HCT116 (cell line): ENCODE results near the gene TBC1D21. TPM values are rescaled to one million over a fixed set of nuclear protein-coding genes. Genes with fewer than 3 reads are reported as not detected.

Experiments
- ATAC-seq: fragments of 200-7000 bp; cut with Tn5 transposase; 2 replicates; pipeline ENCODE4 v1.9.1; 2020; ENCODE audit warnings: mild to moderate bottlenecking, moderate library complexity
- BruUV-seq: library from RNA; stranded (reverse); fragments of 400-500 nt; replicated peaks from 2 replicates; lab custom pipeline; 2021; lab: Mats Ljungman, UMichigan
- CTCF ChIA-PET: fragments of 300-600 bp; sonication (Branson Sonifier 250); formaldehyde crosslinking; loops from one replicate; lab custom pipeline; 2021; ENCODE audit warnings: antibody characterized with exemption; lab: Charles Lee
- POLR2A ChIA-PET: fragments of 300-600, 350-600 bp; sonication (Branson Sonifier 250); formaldehyde crosslinking; loops from one replicate; lab custom pipeline; 2021; ENCODE audit warnings: antibody characterized with exemption; lab: Charles Lee
- RAD21 ChIA-PET, 2 experiments: fragments of 300-600 bp; sonication (Branson Sonifier 250); formaldehyde crosslinking; loops; one replicate each; lab custom pipeline; 2023; ENCODE audit warnings: low total read pairs in 2 of 2; ENCODE audit not compliant: uncharacterized antibody in 2 of 2, unreplicated experiment in 2 of 2, low non-redundant PET in 1 of 2; lab: Charles Lee
- DNase-seq: peaks from one replicate; pipeline ENCODE4 v3.0.0-alpha.2; 2010; ENCODE audit warnings: low read depth, low spot score
- H2AFZ ChIP-seq: fragments of 200-600 bp; shearing (Covaris generic), sonication (generic); 2 replicates; pipeline ENCODE4 v1.6.1; 2017; ENCODE audit warnings: low read depth, mixed run types, mixed read lengths, antibody characterized with exemption, low read length; ENCODE audit not compliant: poor library complexity, severe bottlenecking
- H3K27ac ChIP-seq: 2 replicates; pipeline ENCODE4 v1.5.1; 2012; ENCODE audit warnings: low read depth, low read length
- H3K27me3 ChIP-seq: fragments of 200-600 bp; sonication (generic); 2 replicates; pipeline ENCODE4 v1.6.1; 2016; ENCODE audit warnings: mixed run types, low read length, mixed read lengths; ENCODE audit not compliant: insufficient read depth
- H3K36me3 ChIP-seq, 2 experiments: fragments of 200-500 bp in 1 of 2; fragments of 200-600 bp in 1 of 2; sonication (Bioruptor generic) in 1 of 2; sonication (generic) in 1 of 2; 2 replicates each; pipeline versions ENCODE4 v1.5.1 to v1.6.1; 2014 to 2016; ENCODE audit warnings: low read length in 2 of 2, inconsistent platforms in 1 of 2, mixed read lengths in 1 of 2, mixed run types in 1 of 2; ENCODE audit not compliant: insufficient read depth in 2 of 2, control insufficient read depth in 1 of 2
- H3K4me1 ChIP-seq, 2 experiments: fragments of 200-600 bp in 1 of 2; sonication (generic) in 1 of 2; 2 replicates each; pipeline versions ENCODE4 v1.5.1 to v1.6.1; 2012 to 2017; ENCODE audit warnings: low read length in 2 of 2, inconsistent platforms in 1 of 2, mild to moderate bottlenecking in 1 of 2, mixed read lengths in 1 of 2, mixed run types in 1 of 2, moderate library complexity in 1 of 2; ENCODE audit not compliant: insufficient read depth in 2 of 2, control insufficient read depth in 1 of 2
- H3K4me2 ChIP-seq: fragments of 200-600 bp; sonication (generic); 2 replicates; pipeline ENCODE4 v1.6.1; 2017; ENCODE audit warnings: mixed run types, low read length, mixed read lengths
- H3K4me3 ChIP-seq, 2 experiments: fragments of 200-600 bp in 1 of 2; sonication (generic) in 1 of 2; replicated peaks in 1 of 2; 2 replicates each; pipeline ENCODE4 v1.5.1; 2011 to 2016; ENCODE audit warnings: low read length in 2 of 2, control low read depth in 1 of 2, low read depth in 1 of 2, mild to moderate bottlenecking in 1 of 2, mixed read lengths in 1 of 2, mixed run types in 1 of 2
- H3K79me2 ChIP-seq: fragments of 200-600 bp; sonication (generic); 2 replicates; pipeline ENCODE4 v1.6.1; 2017; ENCODE audit warnings: mild to moderate bottlenecking, mixed run types, low read length, moderate library complexity, mixed read lengths; ENCODE audit not compliant: insufficient read depth
- H3K9ac ChIP-seq: fragments of 200-600 bp; sonication (generic); 2 replicates; pipeline ENCODE4 v1.6.1; 2016; ENCODE audit warnings: low read length, mixed read lengths
- H3K9me2 ChIP-seq: fragments of 200-600 bp; sonication (generic), shearing (Covaris generic); 2 replicates; pipeline ENCODE4 v1.6.1; 2017; ENCODE audit warnings: mixed run types, mild to moderate bottlenecking, moderate library complexity; ENCODE audit not compliant: insufficient read depth
- H3K9me3 ChIP-seq, 2 experiments: fragments of 200-500 bp in 1 of 2; fragments of 200-600 bp in 1 of 2; sonication (Bioruptor generic) in 1 of 2; sonication (generic) in 1 of 2; 2 replicates each; pipeline ENCODE4 v1.6.1; 2014 to 2017; ENCODE audit warnings: low read length in 2 of 2, mixed read lengths in 2 of 2, inconsistent platforms in 1 of 2, low read depth in 1 of 2, mild to moderate bottlenecking in 1 of 2, mixed run types in 1 of 2, moderate library complexity in 1 of 2; ENCODE audit not compliant: control insufficient read depth in 1 of 2, insufficient read depth in 1 of 2
- H4K20me1 ChIP-seq: fragments of 200-600 bp; sonication (generic), shearing (Covaris generic); 2 replicates; pipeline ENCODE4 v1.6.1; 2017; ENCODE audit warnings: mixed run types, mild to moderate bottlenecking, moderate library complexity; ENCODE audit not compliant: insufficient read depth
- EZH2phosphoT487 ChIP-seq: fragments of 200-600 bp; IDR thresholded peaks from 2 replicates; pipeline ENCODE4 v1.6.1; 2018; ENCODE audit warnings: antibody characterized with exemption, borderline replicate concordance
- RAD21 ChIP-seq: IDR thresholded peaks from 2 replicates; pipeline ENCODE4 v1.6.1; 2012; ENCODE audit warnings: low read depth, mild to moderate bottlenecking
- intact Hi-C: fragments of 100-400 bp; cut with micrococcal nuclease; formaldehyde crosslinking; loops from 2 replicates; pipeline ENCODE4 v1.10.0; 2022
- total RNA-seq: library from RNA; stranded (reverse); gene quantifications from one replicate; pipeline ENCODE4 v1.2.1, GENCODE V29; 2021; ENCODE audit not compliant: unreplicated experiment
- TF ChIP-seq, protein P1 (sequence below), 3 experiments: fragments of 200-600 bp in 1 of 3; sonication (generic) in 1 of 3; IDR thresholded peaks in 2 of 3; conservative IDR thresholded peaks in 1 of 3; 2 replicates each; pipeline ENCODE4 v1.5.1; 2012 to 2017; ENCODE audit warnings: low read depth in 2 of 3, low read length in 2 of 3, antibody characterized with exemption in 1 of 3, borderline replicate concordance in 1 of 3, control low read depth in 1 of 3, mild to moderate bottlenecking in 1 of 3, mixed read lengths in 1 of 3, mixed run types in 1 of 3, moderate library complexity in 1 of 3; ENCODE audit not compliant: insufficient read depth in 1 of 3
- TF ChIP-seq, protein P2 (sequence below): IDR thresholded peaks from 2 replicates; pipeline ENCODE4 v1.6.1; 2012; ENCODE audit warnings: low read depth

The TBC1D21 gene
- total RNA-seq, 1 experiment from 2014 or later = not detected

DNA sequence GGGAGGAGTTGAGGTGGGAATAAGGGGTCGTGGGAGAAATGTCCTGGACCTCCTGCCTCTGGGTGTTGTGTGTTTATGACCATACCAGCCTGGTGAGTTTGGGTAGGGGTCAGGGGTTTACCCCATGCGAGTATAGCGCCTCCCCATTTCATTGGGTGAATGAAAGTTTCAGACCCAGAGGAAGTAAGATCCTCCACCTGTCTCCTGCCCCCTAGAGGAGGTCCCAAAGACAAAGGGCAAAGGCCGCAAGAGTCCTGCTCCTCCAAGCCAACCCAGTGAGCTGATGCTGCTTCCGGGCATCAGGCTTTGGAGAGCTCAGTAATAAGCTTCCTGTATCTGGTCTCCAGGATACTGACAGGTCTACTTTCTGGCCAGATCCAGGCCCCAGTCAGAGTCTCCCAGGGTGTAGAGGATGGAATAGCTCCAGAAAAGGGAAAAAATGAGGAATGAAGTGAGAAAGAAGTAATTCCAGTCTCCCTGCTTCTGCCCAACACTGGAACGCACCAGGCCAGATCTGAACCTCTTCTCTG lies 6.4 kb upstream of the TBC1D21 start:
- DNase-seq = no peak
- no TSS peak for BruUV-seq
- ChIA-PET CTCF (interaction anchor here (0.9 kb wide), 1 partner anchor 182 kb away, joined by 3 read pairs; no protein-coding TSS in a partner anchor), RAD21 (no interaction called here), POLR2A (no interaction called here)
- no peaks in the 10 kb centered on the region for H3K36me3 ChIP-seq
- no peak overlapping the region for H3K4me2 ChIP-seq
- intact Hi-C loops = no loop called here
- H3K27ac ChIP-seq = no peak overlapping the region
- TF ChIP-seq, protein P1, sequence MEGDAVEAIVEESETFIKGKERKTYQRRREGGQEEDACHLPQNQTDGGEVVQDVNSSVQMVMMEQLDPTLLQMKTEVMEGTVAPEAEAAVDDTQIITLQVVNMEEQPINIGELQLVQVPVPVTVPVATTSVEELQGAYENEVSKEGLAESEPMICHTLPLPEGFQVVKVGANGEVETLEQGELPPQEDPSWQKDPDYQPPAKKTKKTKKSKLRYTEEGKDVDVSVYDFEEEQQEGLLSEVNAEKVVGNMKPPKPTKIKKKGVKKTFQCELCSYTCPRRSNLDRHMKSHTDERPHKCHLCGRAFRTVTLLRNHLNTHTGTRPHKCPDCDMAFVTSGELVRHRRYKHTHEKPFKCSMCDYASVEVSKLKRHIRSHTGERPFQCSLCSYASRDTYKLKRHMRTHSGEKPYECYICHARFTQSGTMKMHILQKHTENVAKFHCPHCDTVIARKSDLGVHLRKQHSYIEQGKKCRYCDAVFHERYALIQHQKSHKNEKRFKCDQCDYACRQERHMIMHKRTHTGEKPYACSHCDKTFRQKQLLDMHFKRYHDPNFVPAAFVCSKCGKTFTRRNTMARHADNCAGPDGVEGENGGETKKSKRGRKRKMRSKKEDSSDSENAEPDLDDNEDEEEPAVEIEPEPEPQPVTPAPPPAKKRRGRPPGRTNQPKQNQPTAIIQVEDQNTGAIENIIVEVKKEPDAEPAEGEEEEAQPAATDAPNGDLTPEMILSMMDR (IDR thresholded peaks at IDR 0.05 in 2 of 3, conservative IDR thresholded peaks at IDR 0.05 in 1 of 3; ENCODE audit: borderline replicate concordance in 1 of 3, insufficient read depth in 1 of 3, low read depth in 2 of 3, low read length in 2 of 3) = peak; percentile 18 to 34 (median 27); a peak in 4 of 6 replicates
- TF ChIP-seq, protein P2, sequence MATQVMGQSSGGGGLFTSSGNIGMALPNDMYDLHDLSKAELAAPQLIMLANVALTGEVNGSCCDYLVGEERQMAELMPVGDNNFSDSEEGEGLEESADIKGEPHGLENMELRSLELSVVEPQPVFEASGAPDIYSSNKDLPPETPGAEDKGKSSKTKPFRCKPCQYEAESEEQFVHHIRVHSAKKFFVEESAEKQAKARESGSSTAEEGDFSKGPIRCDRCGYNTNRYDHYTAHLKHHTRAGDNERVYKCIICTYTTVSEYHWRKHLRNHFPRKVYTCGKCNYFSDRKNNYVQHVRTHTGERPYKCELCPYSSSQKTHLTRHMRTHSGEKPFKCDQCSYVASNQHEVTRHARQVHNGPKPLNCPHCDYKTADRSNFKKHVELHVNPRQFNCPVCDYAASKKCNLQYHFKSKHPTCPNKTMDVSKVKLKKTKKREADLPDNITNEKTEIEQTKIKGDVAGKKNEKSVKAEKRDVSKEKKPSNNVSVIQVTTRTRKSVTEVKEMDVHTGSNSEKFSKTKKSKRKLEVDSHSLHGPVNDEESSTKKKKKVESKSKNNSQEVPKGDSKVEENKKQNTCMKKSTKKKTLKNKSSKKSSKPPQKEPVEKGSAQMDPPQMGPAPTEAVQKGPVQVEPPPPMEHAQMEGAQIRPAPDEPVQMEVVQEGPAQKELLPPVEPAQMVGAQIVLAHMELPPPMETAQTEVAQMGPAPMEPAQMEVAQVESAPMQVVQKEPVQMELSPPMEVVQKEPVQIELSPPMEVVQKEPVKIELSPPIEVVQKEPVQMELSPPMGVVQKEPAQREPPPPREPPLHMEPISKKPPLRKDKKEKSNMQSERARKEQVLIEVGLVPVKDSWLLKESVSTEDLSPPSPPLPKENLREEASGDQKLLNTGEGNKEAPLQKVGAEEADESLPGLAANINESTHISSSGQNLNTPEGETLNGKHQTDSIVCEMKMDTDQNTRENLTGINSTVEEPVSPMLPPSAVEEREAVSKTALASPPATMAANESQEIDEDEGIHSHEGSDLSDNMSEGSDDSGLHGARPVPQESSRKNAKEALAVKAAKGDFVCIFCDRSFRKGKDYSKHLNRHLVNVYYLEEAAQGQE = no peak
- TF ChIP-seq EZH2phosphoT487 (no peak), RAD21 (0 out of 2 replicates have a peak, but pooled peaks have one; percentile 25)
- no peak overlapping the region for H2AFZ ChIP-seq
- peaks cover 76% of the 10 kb centered on the region for H3K27me3 ChIP-seq
- no peak overlapping the region for H3K9ac ChIP-seq
- peak; percentile 64 for ATAC-seq
- H3K4me3 ChIP-seq = no peak overlapping the region
- H3K4me1 ChIP-seq = no peaks in the 10 kb centered on the region
- H4K20me1 ChIP-seq = no peaks in the 10 kb centered on the region
- no peaks in the 10 kb centered on the region; a peak in 1 of 4 replicates for H3K9me3 ChIP-seq
- H3K79me2 ChIP-seq = no peaks in the 10 kb centered on the region
- H3K9me2 ChIP-seq = no peaks in the 10 kb centered on the region
